Chondrocyte (in vitro differentiated cells): ENCODE measurements around the gene NKD2. TPM values are rescaled to one million over a fixed set of nuclear protein-coding genes. Genes with fewer than 3 reads are reported as not detected.

Source experiments
- DNase-seq: peaks from one replicate; pipeline ENCODE4 v3.0.0; 2021; ENCODE audit warnings: mixed read lengths, low spot score
- H3K27ac Mint-ChIP-seq: one replicate; pipeline ENCODE4 v1.8.0; 2021; ENCODE audit warnings: mild to moderate bottlenecking, moderate library complexity, mixed read lengths; ENCODE audit not compliant: unreplicated experiment
- H3K27me3 Mint-ChIP-seq: 2 replicates; pipeline ENCODE4 v1.8.0; 2021; ENCODE audit warnings: low read depth, mixed read lengths
- H3K36me3 Mint-ChIP-seq: 2 replicates; pipeline ENCODE4 v1.8.0; 2021; ENCODE audit warnings: low read depth, mixed read lengths
- H3K4me1 Mint-ChIP-seq: 2 replicates; pipeline ENCODE4 v1.8.0; 2021; ENCODE audit warnings: low read depth, mild to moderate bottlenecking, mixed read lengths
- H3K4me3 Mint-ChIP-seq: one replicate; pipeline ENCODE4 v1.8.0; 2021; ENCODE audit warnings: mild to moderate bottlenecking, moderate library complexity, mixed read lengths; ENCODE audit not compliant: unreplicated experiment
- H3K9me3 Mint-ChIP-seq: 2 replicates; pipeline ENCODE4 v1.8.0; 2021; ENCODE audit warnings: low read depth, mixed read lengths
- total RNA-seq: library from RNA; stranded (reverse); gene quantifications from 3 replicates; pipeline ENCODE4 v1.2.1, GENCODE V29; 2021
- TF ChIP-seq, protein P1 (sequence below): fragments of 200-600 bp; sonication (generic); IDR thresholded peaks from 2 replicates; pipeline ENCODE4 v1.5.0; 2021; ENCODE audit warnings: antibody characterized with exemption, mild to moderate bottlenecking, moderate library complexity

The NKD2 gene
- total RNA-seq, 1 donor from 2014 or later, result not detected

DNA sequence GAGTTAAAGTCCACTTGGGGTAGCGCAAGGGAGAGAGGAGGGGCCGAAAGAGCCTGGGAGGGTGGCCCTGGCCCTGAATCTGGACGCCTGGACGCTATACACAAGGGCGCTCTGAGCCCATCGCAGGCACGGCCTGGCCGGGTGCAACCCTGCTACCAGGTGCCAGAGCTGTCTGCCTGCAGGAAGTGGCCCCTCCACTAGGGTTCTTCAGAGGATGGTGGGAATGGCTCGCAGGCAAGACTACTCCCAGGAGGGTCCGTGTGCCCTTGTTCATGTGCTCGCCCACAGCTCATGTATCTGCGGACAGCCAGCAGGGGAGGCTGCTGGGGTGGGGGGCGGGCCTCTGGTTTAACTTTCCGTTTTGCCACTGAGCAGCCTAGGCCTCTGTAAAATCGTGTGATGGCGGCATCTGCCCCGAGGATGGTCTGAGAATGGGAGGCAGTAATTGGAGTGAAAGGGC, 1.4 kb upstream of the NKD2 start:
- DNase-seq, result peak; percentile 73
- no peak overlapping the region for H3K4me3 Mint-ChIP-seq
- H3K9me3 Mint-ChIP-seq, result no peaks in the 10 kb centered on the region
- peaks cover 14% of the 10 kb centered on the region for H3K4me1 Mint-ChIP-seq
- H3K36me3 Mint-ChIP-seq, result no peaks in the 10 kb centered on the region
- H3K27ac Mint-ChIP-seq, result no peak overlapping the region
- H3K27me3 Mint-ChIP-seq, result peaks cover 68% of the 10 kb centered on the region
- TF ChIP-seq, protein P1, sequence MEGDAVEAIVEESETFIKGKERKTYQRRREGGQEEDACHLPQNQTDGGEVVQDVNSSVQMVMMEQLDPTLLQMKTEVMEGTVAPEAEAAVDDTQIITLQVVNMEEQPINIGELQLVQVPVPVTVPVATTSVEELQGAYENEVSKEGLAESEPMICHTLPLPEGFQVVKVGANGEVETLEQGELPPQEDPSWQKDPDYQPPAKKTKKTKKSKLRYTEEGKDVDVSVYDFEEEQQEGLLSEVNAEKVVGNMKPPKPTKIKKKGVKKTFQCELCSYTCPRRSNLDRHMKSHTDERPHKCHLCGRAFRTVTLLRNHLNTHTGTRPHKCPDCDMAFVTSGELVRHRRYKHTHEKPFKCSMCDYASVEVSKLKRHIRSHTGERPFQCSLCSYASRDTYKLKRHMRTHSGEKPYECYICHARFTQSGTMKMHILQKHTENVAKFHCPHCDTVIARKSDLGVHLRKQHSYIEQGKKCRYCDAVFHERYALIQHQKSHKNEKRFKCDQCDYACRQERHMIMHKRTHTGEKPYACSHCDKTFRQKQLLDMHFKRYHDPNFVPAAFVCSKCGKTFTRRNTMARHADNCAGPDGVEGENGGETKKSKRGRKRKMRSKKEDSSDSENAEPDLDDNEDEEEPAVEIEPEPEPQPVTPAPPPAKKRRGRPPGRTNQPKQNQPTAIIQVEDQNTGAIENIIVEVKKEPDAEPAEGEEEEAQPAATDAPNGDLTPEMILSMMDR, result no peak

DNA sequence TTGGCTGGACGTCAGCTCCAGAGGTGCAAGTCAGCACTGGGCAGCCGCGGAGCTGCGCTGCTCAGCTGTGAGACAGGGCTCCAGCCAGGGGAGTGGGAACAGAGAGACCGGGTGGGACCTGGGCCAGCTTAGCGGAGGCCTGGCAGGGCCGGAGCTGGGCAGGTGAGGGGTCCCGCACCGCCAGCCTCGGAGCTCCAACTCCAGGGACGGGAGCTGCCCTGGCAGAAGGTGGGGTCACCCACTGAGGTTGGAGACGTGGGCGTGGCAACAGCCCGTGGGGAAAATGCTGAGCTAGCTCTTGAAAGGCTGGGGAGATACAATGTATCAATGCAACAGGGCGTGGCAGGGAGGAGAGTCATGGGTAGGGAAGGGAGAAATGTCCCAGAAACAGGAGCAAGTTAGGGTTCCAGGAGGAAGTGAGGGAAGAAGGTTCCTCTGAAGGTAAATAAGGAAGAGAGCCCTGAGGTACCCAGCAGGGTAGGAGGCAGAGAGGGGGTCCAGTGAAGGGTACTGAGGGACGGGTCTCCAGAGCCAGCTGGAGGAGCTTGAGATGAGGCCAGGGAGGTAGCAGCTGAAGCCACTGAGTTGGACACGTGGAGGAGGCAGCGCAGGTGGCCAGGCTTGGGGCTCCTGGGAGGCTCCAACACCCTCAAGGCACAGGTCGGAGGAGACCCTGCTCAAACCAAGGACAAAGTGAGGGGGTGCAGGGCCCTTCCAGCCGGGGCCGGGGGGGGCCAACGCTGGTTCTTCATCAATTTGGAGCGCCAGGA, 736 bp upstream of the NKD2 start:
- Mint-ChIP-seq H3K27me3 (peaks cover 70% of the 10 kb centered on the region), H3K36me3 (no peaks in the 10 kb centered on the region), H3K4me3 (peak overlapping the region; percentile 16), H3K9me3 (no peaks in the 10 kb centered on the region), H3K4me1 (peaks cover 14% of the 10 kb centered on the region), H3K27ac (no peak overlapping the region)
- peak; percentile 82 for DNase-seq
- TF ChIP-seq, protein P1, result no peak

DNA sequence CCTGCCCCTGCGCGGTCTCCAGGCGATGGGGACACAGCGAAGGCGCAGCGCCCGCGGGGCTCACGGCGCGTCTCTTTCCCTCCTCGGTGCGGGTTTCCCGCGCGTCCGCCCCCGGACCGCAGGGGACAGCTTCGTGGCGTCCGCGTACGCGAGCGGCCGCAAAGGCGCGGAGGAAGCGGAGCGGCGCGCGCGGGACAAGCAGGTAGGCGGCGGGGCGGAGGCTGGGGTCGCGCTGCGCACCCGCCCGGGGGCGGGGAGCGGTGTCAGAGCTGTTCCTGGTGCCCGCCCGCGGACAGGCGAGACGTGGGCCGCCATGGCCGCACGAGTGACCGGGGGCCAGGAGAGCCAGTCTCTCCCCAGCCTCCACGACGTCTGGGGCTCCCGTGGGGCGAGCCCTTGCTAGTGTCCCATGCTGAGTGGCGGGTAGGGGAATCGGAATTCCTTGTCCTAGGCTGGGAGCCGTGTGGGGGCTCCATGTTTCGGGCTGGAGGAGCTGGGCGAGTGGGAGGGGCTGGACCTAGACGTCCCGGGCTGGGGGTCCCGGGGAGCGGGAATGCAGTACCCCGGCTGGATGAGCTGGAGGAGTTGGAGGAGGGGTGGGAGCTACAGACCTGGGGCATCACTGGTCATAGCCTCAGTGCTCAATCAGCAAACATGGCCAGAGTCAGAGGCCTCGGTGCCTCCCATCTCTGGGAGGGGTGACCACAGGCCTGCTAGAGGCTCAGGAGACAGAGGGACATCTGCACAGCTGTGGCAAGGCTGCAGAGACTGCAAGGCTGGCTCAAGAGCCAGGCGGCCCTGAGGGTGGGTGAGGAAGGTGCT, 968 bp downstream of the NKD2 start:
- H3K9me3 Mint-ChIP-seq, result no peaks in the 10 kb centered on the region
- H3K27ac Mint-ChIP-seq, result no peak overlapping the region
- H3K27me3 Mint-ChIP-seq, result peaks cover 57% of the 10 kb centered on the region
- H3K4me1 Mint-ChIP-seq, result peaks cover 4% of the 10 kb centered on the region
- peak overlapping the region; percentile 47 for H3K4me3 Mint-ChIP-seq
- TF ChIP-seq, protein P1, result no peak
- peak; percentile 74 for DNase-seq
- no peaks in the 10 kb centered on the region for H3K36me3 Mint-ChIP-seq

DNA sequence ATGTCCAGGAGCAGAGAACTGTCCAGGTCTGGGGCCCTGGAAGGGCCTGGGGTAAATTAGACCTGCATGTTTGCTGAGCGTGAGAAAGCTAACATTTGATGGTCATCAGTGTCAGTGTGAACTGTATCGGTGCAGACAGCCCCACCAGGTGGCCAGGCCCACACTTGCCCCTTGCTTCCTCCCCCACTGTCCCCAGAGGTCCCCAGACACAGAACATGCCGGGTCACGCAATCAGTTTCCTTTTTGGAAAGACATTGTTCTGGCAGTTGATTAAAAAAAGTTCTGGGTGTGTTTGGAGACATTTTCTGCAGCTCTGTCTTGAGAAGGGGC, 1.5 kb downstream of the NKD2 start:
- TF ChIP-seq, protein P1, result peak; percentile 30
- peaks cover 3% of the 10 kb centered on the region for H3K4me1 Mint-ChIP-seq
- no peak overlapping the region for H3K27ac Mint-ChIP-seq
- peaks cover 57% of the 10 kb centered on the region for H3K27me3 Mint-ChIP-seq
- no peaks in the 10 kb centered on the region for H3K9me3 Mint-ChIP-seq
- H3K4me3 Mint-ChIP-seq, result no peak overlapping the region
- no peaks in the 10 kb centered on the region for H3K36me3 Mint-ChIP-seq
- peak; percentile 53 for DNase-seq

DNA sequence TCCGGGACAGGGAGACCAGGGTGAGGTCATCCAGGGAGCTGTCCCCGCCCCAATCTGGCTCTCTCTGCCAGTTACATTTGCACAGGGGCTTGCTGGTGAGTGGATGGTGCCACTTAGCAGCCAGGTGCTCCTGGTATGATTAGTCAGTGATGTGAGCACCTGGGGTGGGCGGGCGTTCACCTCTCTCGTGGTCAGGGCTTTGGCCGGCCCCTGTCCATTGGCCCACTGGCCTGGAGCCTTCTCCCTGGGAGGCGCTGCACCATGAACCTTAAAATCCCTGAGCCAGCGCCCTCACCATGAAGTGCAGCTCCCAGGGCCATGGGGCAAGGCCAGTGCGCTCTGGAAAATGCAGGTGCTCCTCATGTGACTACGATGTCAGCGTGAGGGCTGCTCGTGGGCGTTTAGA, 2.0 kb downstream of the NKD2 start:
- no peak overlapping the region for H3K4me3 Mint-ChIP-seq
- TF ChIP-seq, protein P1, result no peak
- peak; percentile 63 for DNase-seq
- no peaks in the 10 kb centered on the region for H3K36me3 Mint-ChIP-seq
- peaks cover 55% of the 10 kb centered on the region for H3K27me3 Mint-ChIP-seq
- H3K27ac Mint-ChIP-seq, result no peak overlapping the region
- H3K4me1 Mint-ChIP-seq, result peaks cover 3% of the 10 kb centered on the region
- H3K9me3 Mint-ChIP-seq, result no peaks in the 10 kb centered on the region
